MM.1S (cell line): ENCODE results near the gene URB1.

ENCODE experiments used
- DNase-seq: peaks from one replicate; pipeline ENCODE4 v3.0.0-alpha.2; 2015
- H2AFZ ChIP-seq: fragments of 300-600 bp; sonication (generic); 2 replicates; pipeline ENCODE4 v1.6.0; 2016; ENCODE audit warnings: antibody characterized with exemption, low read length
- H3F3A ChIP-seq: fragments of 300-600 bp; sonication (generic); 2 replicates; pipeline ENCODE4 v1.6.1; 2016; ENCODE audit warnings: mild to moderate bottlenecking, antibody characterized with exemption, low read length, moderate library complexity, mixed read lengths; ENCODE audit not compliant: insufficient read depth
- H3K27ac ChIP-seq: fragments of 300-600 bp; sonication (generic); 2 replicates; pipeline ENCODE4 v1.5.1; 2016; ENCODE audit warnings: mild to moderate bottlenecking, low read length
- H3K27me3 ChIP-seq: fragments of 300-600 bp; sonication (generic); replicated peaks from 2 replicates; pipeline ENCODE4 v1.6.0; 2016; ENCODE audit warnings: low read length; ENCODE audit not compliant: insufficient read depth
- H3K36me3 ChIP-seq: fragments of 300-600 bp; sonication (generic); replicated peaks from 2 replicates; pipeline ENCODE4 v1.6.1; 2016; ENCODE audit warnings: mild to moderate bottlenecking, low read length, mixed read lengths; ENCODE audit not compliant: insufficient read depth
- H3K4me1 ChIP-seq: fragments of 300-600 bp; sonication (generic); 2 replicates; pipeline ENCODE4 v1.6.1; 2016; ENCODE audit warnings: low read length, mixed read lengths
- H3K4me2 ChIP-seq: fragments of 300-600 bp; sonication (generic); 2 replicates; pipeline ENCODE4 v1.6.0; 2016; ENCODE audit warnings: low read depth, low read length
- H3K4me3 ChIP-seq: fragments of 300-600 bp; sonication (generic); 2 replicates; pipeline ENCODE4 v1.5.1; 2016; ENCODE audit warnings: low read length, mixed read lengths
- H3K79me2 ChIP-seq: fragments of 300-600 bp; sonication (generic); 2 replicates; pipeline ENCODE4 v1.6.1; 2016; ENCODE audit warnings: mixed run types, low read length, mixed read lengths
- H3K9ac ChIP-seq: fragments of 300-600 bp; sonication (generic); 2 replicates; pipeline ENCODE4 v1.6.1; 2016; ENCODE audit warnings: low read length, mixed read lengths
- H3K9me2 ChIP-seq: fragments of 300-600 bp; sonication (generic); replicated peaks from 2 replicates; pipeline ENCODE4 v1.6.1; 2016; ENCODE audit warnings: mild to moderate bottlenecking, low read length, mixed read lengths; ENCODE audit not compliant: insufficient read depth
- H3K9me3 ChIP-seq: fragments of 300-600 bp; sonication (generic); replicated peaks from 2 replicates; pipeline ENCODE4 v1.6.1; 2016; ENCODE audit warnings: mild to moderate bottlenecking, low read length, mixed read lengths; ENCODE audit not compliant: insufficient read depth
- H4K20me1 ChIP-seq: fragments of 300-600 bp; sonication (generic); 2 replicates; pipeline ENCODE4 v1.6.1; 2016; ENCODE audit warnings: mild to moderate bottlenecking, low read length, moderate library complexity, mixed read lengths; ENCODE audit not compliant: insufficient read depth
- CTCF ChIP-seq: fragments of 300-600 bp; sonication (generic); IDR thresholded peaks from 2 replicates; pipeline ENCODE4 v1.5.1; 2016; ENCODE audit warnings: antibody characterized with exemption, low read length, mixed read lengths
- EZH2 ChIP-seq: fragments of 300-600 bp; sonication (generic); optimal IDR thresholded peaks from 2 replicates; pipeline ENCODE3; 2017; ENCODE audit warnings: low read depth, mild to moderate bottlenecking, antibody characterized with exemption, low read length, mixed read lengths
- EZH2phosphoT487 ChIP-seq: fragments of 300-600 bp; sonication (generic); IDR thresholded peaks from 2 replicates; pipeline ENCODE4 v1.6.1; 2018; ENCODE audit warnings: antibody characterized with exemption, low read length

Gene URB1

GRCh38 chr21:32347351-32347750, 45.5 kb downstream of the URB1 start:
- Histone ChIP-seq H4K20me1 (no peaks in the 10 kb centered on the region), H3K4me2 (no peak overlapping the region), H3K36me3 (peaks cover 43% of the 10 kb centered on the region), H3K79me2 (no peaks in the 10 kb centered on the region), H3K9me2 (no peaks in the 10 kb centered on the region), H3K4me3 (no peak overlapping the region), H3F3A (no peaks in the 10 kb centered on the region), H3K9ac (no peak overlapping the region), H3K27ac (no peak overlapping the region), H2AFZ (no peak overlapping the region), H3K4me1 (0 out of 2 replicates have a peak, but pooled peaks cover 4% of the 10 kb centered on the region), H3K9me3 (no peaks in the 10 kb centered on the region), H3K27me3 (no peaks in the 10 kb centered on the region)
- TF ChIP-seq EZH2 (no peak), EZH2phosphoT487 (no peak), CTCF (no peak)
- DNase-seq: no peak

GRCh38 chr21:32346951-32347350, 45.9 kb downstream of the URB1 start:
- H3F3A ChIP-seq: no peaks in the 10 kb centered on the region
- no peaks in the 10 kb centered on the region for H4K20me1 ChIP-seq
- H3K79me2 ChIP-seq: no peaks in the 10 kb centered on the region
- H2AFZ ChIP-seq: no peak overlapping the region
- peaks cover 46% of the 10 kb centered on the region for H3K36me3 ChIP-seq
- H3K9me3 ChIP-seq: no peaks in the 10 kb centered on the region
- H3K27me3 ChIP-seq: no peaks in the 10 kb centered on the region
- no peak overlapping the region for H3K27ac ChIP-seq
- DNase-seq: no peak
- H3K9ac ChIP-seq: no peak overlapping the region
- H3K4me1 ChIP-seq: 0 out of 2 replicates have a peak, but pooled peaks cover 4% of the 10 kb centered on the region
- H3K4me2 ChIP-seq: no peak overlapping the region
- no peak overlapping the region for H3K4me3 ChIP-seq
- H3K9me2 ChIP-seq: no peaks in the 10 kb centered on the region
- TF ChIP-seq EZH2 (no peak), CTCF (no peak), EZH2phosphoT487 (no peak)

GRCh38 chr21:32340863-32341848, 51.7 kb downstream of the URB1 start:
- no peak overlapping the region for H3K4me3 ChIP-seq
- no peak overlapping the region for H2AFZ ChIP-seq
- no peaks in the 10 kb centered on the region for H3K79me2 ChIP-seq
- H3K36me3 ChIP-seq: peaks cover 32% of the 10 kb centered on the region
- H3K4me1 ChIP-seq: no peaks in the 10 kb centered on the region
- H4K20me1 ChIP-seq: no peaks in the 10 kb centered on the region
- H3K27ac ChIP-seq: no peak overlapping the region
- no peak overlapping the region for H3K4me2 ChIP-seq
- H3F3A ChIP-seq: no peaks in the 10 kb centered on the region
- TF ChIP-seq EZH2 (no peak), EZH2phosphoT487 (no peak), CTCF (no peak)
- no peak overlapping the region for H3K9ac ChIP-seq
- no peaks in the 10 kb centered on the region for H3K27me3 ChIP-seq
- H3K9me2 ChIP-seq: no peaks in the 10 kb centered on the region
- H3K9me3 ChIP-seq: no peaks in the 10 kb centered on the region
- no peak for DNase-seq
